AG09309 (cell line): ENCODE data around the gene ERCC1.
"Not testable (repeated sequence)": the region's sequence is repeated elsewhere in the genome, so short reads cannot be mapped to it uniquely, and the experiment has no call there.

Source experiments
- DNase-seq: peaks from one replicate; pipeline ENCODE4 v3.0.0-alpha.2; 2010; ENCODE audit warnings: low read depth
- H3K4me3 ChIP-seq: 2 replicates; pipeline ENCODE4 v1.5.1; 2011; ENCODE audit warnings: mild to moderate bottlenecking, low read depth, low read length, moderate library complexity; ENCODE audit not compliant: control insufficient read depth
- TF ChIP-seq, protein P1 (sequence below): IDR thresholded peaks from 2 replicates; pipeline ENCODE4 v1.5.1; 2011; ENCODE audit warnings: mild to moderate bottlenecking, low read depth, low read length, inconsistent platforms; ENCODE audit not compliant: insufficient read depth, control insufficient read depth; ENCODE audit errors: missing control alignments

ERCC1 gene

DNA sequence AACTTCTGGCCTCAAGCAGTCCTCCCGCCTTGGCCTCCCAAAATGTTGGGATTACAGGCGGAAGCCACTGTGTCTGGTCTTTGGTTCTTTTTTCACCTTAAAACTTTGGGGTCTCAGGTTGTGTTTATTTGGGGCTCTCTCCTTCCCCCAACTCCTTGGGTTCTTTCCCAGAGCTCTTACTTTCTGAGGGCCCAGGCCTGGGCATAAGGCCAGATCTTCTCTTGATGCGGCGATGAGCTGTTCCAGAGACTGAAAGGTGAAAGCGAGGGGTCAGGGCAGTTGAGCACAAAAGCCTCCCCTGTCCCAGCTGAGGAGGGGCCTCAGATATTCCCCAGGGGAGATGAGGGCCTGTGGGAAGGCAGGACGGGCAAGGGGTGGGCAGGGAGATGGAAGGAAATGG is 10.2 kb downstream of the ERCC1 start:
- TF ChIP-seq, protein P1, sequence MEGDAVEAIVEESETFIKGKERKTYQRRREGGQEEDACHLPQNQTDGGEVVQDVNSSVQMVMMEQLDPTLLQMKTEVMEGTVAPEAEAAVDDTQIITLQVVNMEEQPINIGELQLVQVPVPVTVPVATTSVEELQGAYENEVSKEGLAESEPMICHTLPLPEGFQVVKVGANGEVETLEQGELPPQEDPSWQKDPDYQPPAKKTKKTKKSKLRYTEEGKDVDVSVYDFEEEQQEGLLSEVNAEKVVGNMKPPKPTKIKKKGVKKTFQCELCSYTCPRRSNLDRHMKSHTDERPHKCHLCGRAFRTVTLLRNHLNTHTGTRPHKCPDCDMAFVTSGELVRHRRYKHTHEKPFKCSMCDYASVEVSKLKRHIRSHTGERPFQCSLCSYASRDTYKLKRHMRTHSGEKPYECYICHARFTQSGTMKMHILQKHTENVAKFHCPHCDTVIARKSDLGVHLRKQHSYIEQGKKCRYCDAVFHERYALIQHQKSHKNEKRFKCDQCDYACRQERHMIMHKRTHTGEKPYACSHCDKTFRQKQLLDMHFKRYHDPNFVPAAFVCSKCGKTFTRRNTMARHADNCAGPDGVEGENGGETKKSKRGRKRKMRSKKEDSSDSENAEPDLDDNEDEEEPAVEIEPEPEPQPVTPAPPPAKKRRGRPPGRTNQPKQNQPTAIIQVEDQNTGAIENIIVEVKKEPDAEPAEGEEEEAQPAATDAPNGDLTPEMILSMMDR, result no peak
- no peak overlapping the region for H3K4me3 ChIP-seq
- no peak for DNase-seq

- not testable (repeated sequence) for DNase-seq
Observed at GRCh38 chr19:45410330-45410729, 13.4 kb downstream of the ERCC1 start.

GRCh38 chr19:45409557-45409920 is 14.2 kb downstream of the ERCC1 start:
- TF ChIP-seq, protein P1, result no peak
- H3K4me3 ChIP-seq, result no peak overlapping the region
- no peak for DNase-seq

More at GRCh38 chr19:45410330-45410729, 13.4 kb downstream of the ERCC1 start:
- H3K4me3 ChIP-seq, result not testable (repeated sequence)

GRCh38 chr19:45408830-45409556 is 14.7 kb downstream of the ERCC1 start:
- TF ChIP-seq, protein P1, result no peak
- DNase-seq, result no peak
- no peak overlapping the region for H3K4me3 ChIP-seq

DNA sequence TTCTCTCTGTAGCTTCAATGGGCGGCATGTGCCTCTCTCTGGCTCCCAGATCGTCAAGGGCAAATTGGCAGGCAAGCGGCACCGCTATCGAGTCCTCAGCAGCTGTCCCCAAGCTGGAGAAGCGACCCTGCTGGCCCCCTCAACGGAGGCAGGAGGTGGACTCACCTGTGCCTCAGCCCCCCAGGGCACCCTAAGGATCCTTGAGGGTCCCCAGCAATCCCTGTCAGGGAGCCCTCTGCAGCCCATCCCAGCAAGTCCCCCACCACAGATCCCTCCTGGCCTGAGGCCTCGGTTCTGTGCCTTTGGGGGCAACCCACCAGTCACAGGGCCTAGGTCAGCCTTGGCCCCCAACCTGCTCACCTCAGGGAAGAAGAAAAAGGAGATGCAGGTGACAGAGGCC is 15.6 kb downstream of the ERCC1 start:
- TF ChIP-seq, protein P1, result no peak

GRCh38 chr19:45407585-45407984 is 16.1 kb downstream of the ERCC1 start:
- not testable (repeated sequence) for DNase-seq
- H3K4me3 ChIP-seq, result peak overlapping the region; percentile 87; the same call in 1 of the 2 replicates

More for the DNA sequence above, 15.6 kb downstream of the ERCC1 start:
- no peak for DNase-seq
- H3K4me3 ChIP-seq, result no peak overlapping the region

- H3K4me3 ChIP-seq, result peak overlapping the region; percentile 87
- no peak for DNase-seq
- TF ChIP-seq, protein P1, result no peak
Observed at GRCh38 chr19:45407091-45407375, 16.7 kb downstream of the ERCC1 start.

DNA sequence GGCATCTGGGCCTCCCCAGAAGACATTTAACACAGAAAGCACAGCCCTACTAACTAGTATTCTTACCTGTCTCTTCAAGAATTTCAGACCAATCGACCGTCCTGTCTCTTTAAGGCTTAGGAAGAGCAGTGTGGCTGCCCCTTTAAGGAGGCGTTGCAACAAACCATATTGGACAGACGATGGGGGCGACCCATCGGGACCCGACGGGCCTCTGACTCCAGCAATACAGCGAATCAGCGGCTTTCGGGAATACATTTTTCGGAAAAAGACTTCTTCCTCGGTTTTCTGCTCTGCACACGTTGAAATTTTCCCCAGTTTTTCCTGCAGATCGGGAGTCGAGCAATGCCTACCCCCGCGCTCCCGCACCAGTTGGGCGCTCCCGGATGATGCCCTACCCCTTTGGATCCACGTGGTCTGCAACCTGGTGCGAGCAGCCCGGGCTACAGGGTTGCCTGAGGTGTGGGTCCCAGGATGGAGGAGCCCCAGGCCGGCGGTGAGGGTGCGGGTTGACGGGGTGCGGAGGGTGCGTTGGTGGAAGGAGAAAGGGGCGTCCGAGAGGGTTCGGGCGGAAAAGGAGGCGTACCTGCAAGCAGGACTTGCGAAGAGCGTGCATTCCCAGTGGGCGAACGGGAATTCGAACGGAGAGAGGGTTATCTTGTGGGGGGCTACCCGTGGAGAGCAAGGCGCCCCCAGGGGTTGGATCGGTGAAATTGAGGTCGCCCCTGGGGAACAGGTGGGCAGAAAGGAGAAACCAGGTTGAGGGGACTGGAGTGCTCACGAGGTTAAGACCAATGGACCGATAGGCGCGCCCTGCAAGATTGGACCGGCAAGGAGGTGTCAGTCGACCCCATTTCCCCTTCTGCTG is 17.3 kb downstream of the ERCC1 start, which contains the start of gene POLR1G:
Gene POLR1G, plus strand, starts transcription at position 419 of the 865 bp plus-strand sequence. Its CDS starts 53 bp downstream, at position 472.
- TF ChIP-seq, protein P1, result no peak
- H3K4me3 ChIP-seq, result peak within 1 kb of the TSS; percentile 87
- no peak for DNase-seq
